Activated T-cell treated with anti-CD3 and anti-CD28 coated beads for 48 hours (primary cell): ENCODE measurements around the gene KCNQ1.

Source experiments
- DNase-seq: peaks from one replicate; pipeline ENCODE4 v3.0.0-alpha.2; 2020; ENCODE audit warnings: low read depth

Gene KCNQ1

DNA sequence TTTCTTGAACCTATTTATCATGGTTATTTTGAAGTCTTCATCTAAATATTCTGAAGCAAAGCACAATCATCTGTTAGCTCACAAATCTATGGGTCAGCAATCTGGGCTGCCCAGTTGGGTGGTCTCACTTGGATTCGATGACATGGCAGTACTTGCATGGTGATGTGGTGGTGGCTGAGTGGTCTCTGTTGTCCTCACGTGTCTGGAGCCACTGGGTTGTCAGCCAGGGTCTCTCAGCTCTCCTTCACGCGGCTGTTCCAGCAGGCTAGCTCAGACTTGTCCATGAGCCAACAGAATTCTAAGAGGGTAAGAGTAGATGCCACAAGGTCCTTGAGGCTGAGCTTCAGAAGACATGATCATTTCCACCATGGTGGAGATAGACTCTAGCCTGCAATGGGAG is 321.4 kb downstream of the KCNQ1 start:
- no peak for DNase-seq

DNA sequence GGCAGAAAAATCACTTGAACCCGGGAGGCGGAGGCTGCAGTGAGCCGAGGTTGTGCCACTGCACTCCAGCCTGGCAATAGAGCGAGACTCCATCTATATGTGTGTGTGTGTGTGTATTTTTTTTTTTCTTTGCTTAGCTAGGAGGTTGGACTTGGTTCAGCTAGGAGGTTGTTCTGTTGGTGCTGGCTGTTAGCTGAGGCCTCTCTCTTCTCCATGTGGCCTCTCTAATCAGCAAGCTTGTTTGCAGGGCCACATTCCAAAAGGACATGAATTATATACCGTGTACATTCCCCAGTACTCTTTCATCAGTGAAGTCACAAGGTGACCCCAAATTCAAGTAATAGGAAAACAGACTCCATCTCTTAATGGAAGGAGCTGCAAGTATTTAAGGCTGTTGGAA is 322.3 kb downstream of the KCNQ1 start:
- DNase-seq: no peak

DNA sequence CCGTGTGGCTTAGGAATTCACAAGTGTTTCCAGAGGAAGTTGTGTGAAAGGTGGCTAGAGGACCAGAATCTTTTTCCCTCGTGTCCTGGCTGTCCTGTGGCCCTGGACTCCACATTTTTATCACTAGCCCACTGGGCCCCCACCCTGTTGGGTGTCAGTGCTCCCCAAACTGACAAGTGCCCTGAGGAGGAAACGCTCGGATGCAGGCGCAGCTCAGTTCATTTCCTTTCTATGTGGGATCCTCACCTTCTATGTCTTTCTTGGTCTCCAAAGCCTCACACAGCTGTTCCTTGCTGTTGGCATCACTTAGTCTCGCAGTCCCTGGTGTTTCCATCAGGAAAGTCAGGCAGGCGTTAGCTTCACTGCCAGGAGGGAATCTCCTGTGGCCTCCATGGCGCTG is 323.0 kb downstream of the KCNQ1 start:
- DNase-seq: no peak

DNA sequence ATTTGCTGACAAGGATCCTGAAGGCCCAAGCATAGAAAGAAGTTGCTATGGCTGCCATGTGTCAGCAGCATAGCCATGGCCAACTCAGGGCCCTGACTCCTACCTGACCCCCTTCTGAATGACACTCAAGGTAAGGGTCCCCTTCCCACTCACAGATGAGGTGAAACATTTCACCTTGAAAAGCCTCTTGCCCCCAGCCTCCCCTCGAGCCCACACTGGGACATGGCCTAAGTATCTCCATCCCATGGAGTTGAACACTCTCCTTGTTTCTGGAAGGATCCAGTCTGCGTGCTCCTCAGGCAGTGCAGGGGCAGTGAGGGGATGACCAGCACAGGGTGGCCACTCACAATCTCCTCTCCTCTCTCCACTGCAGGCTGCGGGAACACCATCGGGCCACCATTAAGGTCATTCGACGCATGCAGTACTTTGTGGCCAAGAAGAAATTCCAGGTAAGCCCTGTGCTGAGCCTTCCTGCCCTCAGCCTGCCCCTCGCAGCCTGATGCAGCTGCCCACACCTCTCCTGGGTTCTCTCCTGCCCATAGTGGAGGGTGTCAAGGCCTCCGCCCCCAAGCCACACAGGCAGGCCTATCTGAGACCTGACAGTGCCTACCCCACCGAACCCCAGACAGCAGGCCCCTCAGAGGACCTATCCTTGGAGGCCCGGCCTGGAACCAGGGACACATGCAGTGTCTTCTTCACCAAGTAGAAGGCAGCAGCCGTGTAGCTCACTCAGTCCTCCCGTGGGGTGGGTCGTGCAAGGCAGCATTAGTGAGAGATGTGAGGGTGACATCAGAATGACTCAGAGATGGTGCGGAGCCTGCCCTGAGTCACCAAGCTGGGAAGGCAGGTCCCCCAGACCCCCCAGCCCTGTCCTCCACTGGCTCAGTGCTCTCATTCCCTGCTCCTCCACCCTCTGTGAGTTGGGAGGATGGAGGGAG is 323.9 kb downstream of the KCNQ1 start:
- DNase-seq: peak; percentile 30

DNA sequence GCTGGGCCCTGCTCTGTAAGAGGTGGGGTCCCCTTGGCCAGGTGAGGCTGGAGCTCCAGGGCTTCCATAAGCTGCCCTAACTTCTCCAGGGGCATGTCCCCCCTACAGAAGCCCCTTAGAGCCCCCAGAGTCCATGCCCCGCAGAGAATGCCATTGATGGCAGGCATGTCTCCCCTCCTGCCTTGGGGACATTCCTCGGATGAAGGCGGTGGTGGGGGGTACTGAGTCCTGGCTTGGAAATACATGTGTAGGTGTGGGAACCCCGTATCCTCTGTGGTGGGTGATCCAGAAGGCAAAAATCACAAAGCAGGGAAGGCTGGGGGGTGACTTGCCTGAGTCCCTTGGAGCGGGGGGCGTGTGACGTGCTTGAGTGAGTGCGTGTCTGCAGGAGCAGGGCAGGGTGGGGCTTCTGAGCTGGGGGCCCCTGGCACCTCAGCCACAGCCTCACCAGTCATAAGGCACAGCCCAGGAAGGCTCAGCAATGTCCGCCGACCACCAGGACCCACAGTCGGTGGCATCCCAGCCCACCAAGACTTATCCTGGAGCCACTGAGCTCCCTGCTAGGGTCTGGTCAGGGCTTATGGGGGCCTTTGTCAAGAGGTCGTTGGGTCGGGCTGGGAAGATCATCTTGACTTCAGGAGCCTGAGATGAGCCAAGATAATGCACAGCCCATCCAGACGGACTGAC is 324.7 kb downstream of the KCNQ1 start:
- DNase-seq: no peak

DNA sequence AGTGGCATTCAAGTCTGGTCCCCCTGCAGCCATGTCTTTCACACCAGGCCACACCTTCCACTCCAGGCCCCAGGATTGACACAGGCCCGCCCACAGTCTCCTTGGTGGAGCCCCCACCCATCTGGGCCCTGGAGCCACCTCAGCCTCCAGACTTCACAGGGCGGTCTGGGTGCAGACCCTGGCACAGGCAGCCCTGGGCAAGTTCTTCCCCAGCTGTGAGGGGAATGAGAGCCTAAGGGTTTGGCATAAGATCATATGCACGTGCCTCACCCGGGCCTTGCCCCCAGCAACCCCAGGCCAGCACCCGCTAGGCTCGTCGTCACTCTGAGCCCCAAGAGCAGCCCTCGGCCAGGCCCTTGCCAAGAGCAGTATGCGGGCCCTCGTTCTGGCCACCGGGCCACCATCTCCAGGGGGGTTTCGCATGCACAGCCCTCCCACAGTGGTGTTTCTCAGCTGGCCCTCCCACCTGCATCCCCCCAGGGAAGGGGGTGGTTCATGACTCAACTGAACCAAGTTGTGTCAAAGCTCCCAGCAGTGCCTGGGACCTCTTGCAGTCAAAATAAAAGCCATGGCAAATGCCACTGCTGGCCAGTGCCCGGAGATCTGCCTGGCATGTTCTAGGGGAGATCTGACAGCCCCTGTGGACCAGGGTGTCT is 325.4 kb downstream of the KCNQ1 start:
- no peak for DNase-seq

DNA sequence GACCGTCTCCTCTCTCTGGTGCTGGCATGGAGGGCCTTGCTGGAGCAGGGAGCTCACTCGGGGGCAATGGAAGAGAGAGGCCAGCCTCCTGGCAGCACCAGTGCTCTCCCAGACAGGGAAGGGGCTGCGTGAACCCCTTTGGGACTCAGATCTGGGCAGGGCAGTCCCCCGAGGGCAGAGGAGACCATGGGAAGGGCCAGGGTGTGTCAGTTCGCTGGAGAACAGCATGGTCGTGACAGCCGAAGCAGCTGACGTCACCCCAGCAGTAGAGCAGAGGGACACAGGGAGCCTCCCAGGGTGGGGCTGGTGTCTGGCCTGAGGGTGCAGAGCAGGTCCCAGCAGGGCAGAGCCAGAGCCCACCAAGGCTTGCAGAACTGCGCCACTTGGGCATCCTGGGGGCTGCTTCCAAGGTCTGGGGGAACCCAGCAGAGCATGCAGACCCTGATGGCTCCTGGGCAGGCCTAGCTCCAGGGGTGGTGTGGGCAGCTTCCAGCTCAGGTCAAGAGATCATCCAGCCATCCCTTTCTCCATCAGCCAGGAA is 326.0 kb downstream of the KCNQ1 start:
- no peak for DNase-seq

DNA sequence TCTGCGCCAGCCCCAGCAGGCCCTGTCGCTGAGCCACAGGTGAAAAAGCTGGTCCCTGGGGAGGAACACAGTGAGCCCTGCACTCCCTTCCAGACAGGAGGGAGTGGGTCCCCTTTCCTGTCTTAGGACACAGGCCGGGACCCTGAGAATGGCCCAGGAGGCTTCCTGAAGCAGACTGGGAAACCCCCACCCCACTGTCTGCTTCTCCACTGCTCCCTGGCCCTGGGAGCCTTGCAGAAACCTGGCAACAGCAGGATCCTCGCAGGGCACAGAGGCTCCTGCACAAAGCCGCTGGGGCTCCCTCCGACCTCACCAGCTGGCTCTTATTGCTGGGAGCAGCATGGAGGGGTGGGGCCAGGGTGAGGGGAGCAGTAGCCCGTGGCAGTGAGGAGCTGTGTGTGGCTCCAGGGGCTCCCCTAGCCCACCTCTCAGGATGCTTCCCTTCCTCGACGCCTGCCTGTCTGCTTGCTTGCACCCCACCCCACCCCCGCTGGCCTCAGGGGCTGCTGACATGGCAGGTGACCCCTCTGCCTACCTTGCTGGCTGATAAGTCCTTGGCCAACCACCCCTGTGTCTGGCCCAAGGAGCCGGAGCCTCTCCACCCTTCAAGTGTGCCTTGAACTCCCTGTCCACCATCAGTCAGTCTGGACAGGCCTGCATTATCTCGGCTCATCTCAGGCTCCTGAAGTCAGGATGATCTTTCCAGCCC is 327.1 kb downstream of the KCNQ1 start:
- DNase-seq: no peak

DNA sequence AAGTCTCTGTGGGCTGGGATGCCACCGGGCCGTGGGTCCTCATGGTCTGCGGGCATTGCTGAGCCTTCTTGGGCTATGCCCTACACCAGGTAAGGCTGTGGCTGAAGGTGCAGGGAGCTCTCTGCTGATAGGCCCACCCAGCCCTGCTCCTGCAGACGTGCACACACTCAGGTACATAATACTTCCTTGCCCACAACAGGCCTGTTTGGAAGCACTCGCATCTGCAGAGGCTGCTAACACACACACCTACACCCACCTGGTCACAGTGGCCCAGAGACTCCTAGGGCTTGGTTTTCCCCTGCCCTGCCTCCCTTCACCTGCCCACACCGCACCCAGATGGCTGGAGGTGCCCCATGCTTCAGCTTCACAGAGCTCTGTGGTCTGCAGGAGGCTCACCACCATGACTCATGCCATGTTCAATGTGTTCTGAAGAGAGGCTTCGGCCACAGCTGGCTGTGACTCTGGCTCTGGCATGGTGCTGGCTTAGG is 327.8 kb downstream of the KCNQ1 start:
- DNase-seq: peak; percentile 41

DNA sequence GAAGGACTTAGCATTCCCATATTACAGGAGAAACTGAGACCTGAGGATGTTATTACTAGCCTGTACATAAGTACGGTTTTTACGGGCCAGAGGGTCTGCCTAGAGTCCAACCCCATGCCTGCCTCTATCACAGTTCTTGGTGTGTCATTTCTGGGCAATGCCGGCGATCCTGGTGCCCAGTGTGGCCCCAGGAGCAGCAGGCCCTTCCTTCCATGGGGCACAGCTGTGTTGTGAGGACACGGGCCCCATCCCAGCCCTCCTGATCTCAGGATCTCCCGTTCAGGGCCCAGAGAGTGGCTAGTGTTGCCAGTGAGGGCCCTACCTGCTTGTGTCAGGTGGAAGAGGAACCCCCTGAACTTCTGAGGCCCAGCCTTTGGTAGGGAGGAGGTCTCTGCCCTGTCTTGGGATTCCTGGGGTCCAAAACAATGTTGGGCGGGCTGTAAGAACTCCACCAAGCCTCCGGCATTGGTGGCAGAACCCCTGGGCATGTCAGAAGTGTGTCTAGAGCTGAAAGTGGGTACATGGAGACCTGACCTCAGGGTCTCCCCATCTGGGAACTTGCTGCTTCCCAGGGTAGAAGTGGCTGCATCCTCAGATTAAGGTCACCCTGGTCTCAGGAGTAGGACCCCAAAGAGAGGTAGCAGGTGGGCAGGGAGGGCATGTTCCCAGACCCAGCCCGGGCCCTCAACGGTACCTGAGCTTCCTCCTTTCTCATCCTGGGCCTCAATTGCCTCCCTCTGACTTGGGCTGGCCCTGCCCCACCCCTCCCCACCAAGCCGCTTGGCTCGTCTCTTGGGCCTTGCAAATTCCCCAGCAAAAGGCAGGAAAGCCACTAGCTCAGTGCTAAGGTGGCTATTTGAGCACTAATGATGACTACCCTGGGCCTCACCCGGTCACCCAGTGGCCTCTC is 329.6 kb downstream of the KCNQ1 start:
- no peak for DNase-seq

DNA sequence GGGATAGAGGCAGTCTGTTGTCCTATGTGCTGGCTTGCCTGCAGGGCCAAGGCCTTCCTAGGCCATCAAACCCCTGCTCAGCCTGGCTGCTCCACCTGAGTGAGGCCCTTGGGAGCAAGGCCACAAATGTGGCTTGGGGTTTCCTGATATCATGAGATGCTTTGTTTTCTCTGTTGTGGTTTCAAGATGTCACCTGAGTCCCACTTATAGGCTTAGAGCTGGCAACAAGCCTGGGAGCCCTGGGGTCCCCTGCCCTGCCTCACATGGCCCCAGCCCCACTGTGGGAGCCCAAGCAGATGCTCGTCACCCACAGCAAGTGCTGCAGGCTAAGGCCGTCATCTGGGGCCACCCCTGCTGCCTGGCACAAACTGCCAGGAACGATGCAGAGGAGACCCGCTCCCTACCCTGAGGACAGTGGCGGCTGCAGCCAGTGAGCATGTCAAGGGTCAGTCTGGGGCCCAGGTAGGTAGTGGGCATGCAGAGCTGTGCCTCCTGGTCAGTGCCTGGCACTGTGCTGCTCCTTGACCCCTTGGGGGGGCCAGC is 330.3 kb downstream of the KCNQ1 start:
- no peak for DNase-seq

DNA sequence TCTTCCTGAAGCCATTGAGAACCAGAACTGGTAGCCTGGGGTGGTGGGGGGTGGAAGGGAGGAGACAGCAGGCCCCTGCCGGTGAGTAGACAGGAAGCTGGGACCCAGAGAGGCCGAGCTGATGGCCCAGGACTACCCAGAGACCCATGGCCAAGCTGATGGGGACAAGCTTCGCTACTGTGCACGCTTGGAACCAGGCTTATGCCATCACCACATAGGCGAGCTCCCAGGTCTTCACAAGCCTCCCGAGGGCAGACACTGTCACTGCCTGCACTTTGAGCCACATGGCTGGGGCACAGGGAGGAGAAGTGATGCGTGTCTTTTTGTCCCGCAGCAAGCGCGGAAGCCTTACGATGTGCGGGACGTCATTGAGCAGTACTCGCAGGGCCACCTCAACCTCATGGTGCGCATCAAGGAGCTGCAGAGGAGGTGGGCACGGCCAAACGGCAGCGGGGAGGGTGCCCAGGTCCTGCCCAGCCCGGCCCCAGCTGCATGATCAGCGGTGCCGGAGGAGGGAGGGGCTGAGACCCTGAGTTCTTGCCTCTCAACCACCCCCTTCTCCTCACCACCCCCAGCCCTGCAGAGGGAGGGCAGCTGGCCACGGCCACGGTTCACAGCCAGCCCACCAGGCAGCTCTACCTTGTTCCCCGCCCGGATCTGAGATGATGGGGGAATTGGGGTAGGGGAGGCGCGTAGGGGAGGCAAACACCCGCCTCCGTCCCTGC is 331.0 kb downstream of the KCNQ1 start:
- DNase-seq: no peak

DNA sequence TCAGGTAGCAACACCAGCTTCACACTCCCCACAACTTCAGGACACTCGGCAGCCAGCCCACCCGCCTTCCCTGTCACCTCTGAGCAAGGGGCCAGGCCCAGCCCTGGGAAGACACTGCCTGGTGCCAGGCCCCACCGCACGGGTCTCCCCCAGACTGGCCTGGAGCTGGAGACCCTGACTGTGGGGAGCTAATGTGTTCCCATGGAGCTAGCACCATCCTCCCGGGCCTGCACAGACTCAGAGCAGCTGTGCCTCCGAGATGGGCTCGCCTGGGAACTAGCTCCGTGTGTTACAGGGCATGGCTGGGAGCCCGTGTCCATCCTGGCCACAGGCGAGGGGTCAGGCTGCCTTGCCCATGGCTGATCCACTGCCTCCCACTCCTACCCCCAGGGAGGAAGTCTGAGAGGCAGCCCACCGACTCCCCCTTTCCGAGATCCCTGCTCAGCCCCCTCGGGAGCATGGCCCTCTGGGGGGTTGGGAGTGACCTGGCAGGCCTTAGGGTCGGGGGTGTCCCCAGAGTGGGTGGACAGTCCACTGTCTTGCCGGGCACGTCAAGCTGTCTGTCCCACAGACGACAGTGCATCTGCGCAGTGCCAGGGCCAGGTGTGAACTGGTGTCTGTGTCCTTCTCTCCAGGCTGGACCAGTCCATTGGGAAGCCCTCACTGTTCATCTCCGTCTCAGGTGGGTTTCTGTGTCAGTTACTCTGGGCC is 331.7 kb downstream of the KCNQ1 start:
- no peak for DNase-seq

DNA sequence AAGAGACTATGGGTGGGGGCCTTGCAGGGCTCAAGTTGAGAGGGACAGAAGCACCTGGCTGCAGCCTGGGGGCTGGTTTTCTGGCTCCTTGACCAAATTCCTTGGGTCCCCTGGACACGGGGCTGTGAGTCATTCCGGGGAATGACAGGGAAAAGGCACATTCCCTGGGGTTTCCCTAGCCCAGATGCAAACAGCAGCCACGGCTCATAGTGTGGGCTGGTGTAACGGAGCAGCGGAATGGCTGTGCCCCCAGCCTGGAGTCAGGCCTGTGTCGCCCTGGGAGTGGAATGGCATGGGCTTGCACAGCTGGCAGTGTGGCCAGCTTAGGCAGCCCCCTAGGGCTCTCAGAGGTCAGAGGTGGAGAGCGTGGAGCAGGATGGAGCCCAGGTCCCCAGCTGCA is 332.6 kb downstream of the KCNQ1 start:
- no peak for DNase-seq

DNA sequence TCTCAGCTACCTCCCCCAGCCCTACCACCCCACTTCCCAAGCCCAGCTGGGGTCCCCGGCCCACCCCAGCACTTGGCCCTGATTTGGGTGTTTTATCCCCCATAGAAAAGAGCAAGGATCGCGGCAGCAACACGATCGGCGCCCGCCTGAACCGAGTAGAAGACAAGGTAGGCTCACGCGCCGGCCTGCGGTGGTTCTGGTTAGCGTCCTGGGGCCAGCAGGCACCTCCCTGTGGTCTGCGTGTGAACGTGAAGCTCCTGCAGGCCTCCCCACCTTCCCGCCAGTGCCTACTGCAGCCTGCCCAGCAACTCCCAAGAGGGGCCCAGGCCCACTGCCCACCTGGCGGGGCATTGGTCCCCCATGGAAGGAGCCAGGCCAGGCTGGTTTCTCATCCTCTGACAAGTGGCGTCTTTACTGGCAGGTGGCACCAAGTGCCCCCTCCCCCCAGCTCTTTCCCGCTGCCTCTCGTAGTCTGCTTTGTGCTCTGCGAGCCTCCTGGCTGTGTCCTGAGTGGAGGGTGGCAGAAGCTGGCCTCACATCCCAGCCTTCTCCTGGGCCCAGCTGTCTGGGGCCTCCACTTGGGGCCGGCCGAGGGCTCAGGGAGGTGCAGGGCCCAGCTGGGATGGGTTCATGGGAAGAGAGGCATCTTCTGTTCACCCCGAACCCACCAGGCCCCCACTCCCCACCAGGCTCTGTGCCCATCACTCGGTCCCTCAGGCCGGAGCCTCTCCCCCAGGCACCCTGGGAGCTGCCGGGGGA is 333.2 kb downstream of the KCNQ1 start:
- no peak for DNase-seq

DNA sequence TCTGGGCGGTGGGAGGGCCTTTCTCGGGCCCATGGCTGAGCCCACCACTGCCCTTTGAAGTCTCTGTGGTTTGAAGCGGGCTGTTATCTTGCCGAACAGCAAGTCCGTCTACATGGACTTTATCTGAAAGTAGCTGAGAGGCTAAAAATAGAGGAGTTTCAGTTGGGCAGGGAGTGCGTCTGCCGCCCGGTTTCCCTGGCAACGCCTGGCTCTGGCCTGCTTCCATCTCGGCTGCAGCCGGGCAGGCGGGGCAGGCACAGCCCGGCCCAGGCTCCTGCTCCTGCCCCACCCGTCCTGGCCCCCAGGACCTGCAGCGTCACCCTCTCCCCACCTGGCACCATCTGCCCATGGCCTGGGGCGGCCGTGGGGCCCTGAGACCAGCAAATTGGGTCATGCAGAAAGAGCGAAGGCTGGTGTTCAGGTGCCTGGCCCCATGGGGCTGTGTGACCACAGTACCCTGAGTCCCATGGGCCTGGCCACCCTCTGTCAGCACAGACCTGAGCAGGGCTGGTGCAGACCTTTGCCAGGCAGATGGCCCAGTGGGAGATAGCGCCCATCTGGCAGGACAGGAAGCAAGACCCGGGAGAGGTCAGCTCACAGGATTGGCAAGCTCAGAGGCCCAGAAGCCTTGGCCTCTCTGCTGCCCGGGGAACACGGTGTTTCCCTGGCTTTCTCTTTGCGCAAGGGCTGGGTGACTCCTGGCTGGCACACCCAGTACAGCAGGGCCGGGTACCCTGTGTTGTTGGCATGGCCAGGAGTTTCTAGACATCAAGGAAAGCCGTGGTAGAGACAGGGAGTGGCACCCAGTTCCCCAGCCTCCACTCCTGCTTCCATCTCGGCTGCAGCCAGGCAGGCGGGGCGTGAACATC is 334.1 kb downstream of the KCNQ1 start:
- no peak for DNase-seq

DNA sequence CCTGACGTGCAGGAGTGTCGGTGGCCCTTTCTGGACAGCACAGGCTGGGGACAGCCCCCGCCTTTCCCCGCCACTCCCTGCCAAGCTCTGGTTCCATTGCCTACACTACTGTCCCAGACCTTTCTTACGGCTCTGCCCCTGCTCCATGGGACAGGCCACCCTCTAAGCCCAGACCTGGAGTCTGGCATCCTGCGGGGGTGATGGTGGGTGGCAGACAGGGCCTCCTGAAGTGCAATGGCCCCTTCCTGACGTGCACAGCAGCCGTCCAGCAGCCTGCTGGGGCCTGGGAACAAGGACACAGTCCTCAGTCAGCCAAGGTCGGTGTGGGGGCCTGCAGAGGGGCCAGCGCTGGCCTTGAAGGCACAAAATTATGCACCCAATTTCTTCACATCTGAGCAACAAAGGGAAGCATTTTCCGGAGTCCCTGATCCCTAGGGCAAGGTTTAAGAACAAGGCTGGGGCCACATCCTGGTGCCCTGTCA is 334.7 kb downstream of the KCNQ1 start:
- DNase-seq: no peak
